ENCODE data around the gene CD300C.
"Not testable (repeated sequence)": the region's sequence is repeated elsewhere in the genome, so short reads cannot be mapped to it uniquely, and the experiment has no call there.

The CD300C gene

GRCh38 chr17:74525465-74525725 lies 20.5 kb downstream of the CD300C start:
- DNase-seq (ENCODE audit: low spot score) = no peak
- no peak for TF ChIP-seq CTCF (IDR thresholded peaks at IDR 0.05; ENCODE audit: extremely low read depth, missing control alignments)

- DNase-seq (ENCODE audit: low spot score) = no peak
- TF ChIP-seq CTCF (IDR thresholded peaks at IDR 0.05; ENCODE audit: extremely low read depth, missing control alignments) = no peak
Observed at GRCh38 chr17:74524653-74525464, 21.1 kb downstream of the CD300C start.

- TF ChIP-seq CTCF (IDR thresholded peaks at IDR 0.05; ENCODE audit: extremely low read depth, missing control alignments) = no peak
- DNase-seq (ENCODE audit: low spot score) = no peak
Observed at GRCh38 chr17:74523308-74523707, 22.6 kb downstream of the CD300C start.

GRCh38 chr17:74522381-74523105 lies 23.4 kb downstream of the CD300C start:
- no peak for DNase-seq (ENCODE audit: low spot score)
- TF ChIP-seq CTCF (IDR thresholded peaks at IDR 0.05; ENCODE audit: extremely low read depth, missing control alignments) = no peak

GRCh38 chr17:74521701-74522201 lies 24.2 kb downstream of the CD300C start:
- no peak for TF ChIP-seq CTCF (IDR thresholded peaks at IDR 0.05; ENCODE audit: extremely low read depth, missing control alignments)
- no peak for DNase-seq (ENCODE audit: low spot score)

- TF ChIP-seq CTCF (IDR thresholded peaks at IDR 0.05; ENCODE audit: extremely low read depth, missing control alignments) = no peak
- DNase-seq (ENCODE audit: low spot score) = no peak
Observed at GRCh38 chr17:74520790-74521480, 25.0 kb downstream of the CD300C start.

GRCh38 chr17:74520016-74520434 lies 25.9 kb downstream of the CD300C start:
- TF ChIP-seq CTCF (IDR thresholded peaks at IDR 0.05; ENCODE audit: extremely low read depth, missing control alignments) = no peak
- no peak for DNase-seq (ENCODE audit: low spot score)

GRCh38 chr17:74518413-74518981 lies 27.4 kb downstream of the CD300C start:
- not testable (repeated sequence) for DNase-seq (ENCODE audit: low spot score)
